ENCODE data around the gene EFNB2.

DNA sequence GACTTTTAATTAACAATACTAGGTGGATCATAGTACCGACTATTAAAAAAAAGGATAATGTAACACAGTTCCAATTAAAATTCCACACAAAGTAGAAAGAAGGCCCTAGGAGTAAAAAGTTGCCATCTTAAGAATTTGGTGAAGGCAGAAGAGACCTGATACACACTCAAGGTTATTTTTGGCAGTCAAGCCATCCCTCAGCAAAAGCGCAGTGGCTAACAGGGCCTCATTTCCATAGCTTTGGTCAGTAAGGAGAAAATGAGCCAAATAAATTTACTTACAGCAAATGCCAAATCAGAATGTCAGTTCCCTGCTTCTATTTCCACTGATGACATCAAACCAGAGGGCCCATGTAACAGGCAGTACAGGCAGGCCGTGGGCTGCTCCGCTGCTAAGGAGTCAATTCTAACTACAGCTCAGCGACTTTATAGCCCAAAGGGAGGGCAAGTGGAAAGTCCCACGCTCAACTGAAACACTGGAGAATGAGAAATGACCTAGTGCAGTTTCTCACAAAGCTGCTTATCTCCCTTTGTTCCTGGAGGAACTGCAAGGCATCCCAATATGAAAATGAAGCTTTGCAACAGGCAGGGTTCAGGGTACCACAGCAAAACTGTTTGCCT is 26.2 kb upstream of the EFNB2 start:
- no peak for TF ChIP-seq POLR2A (IDR thresholded peaks at IDR 0.05)
- TF ChIP-seq, protein P1, sequence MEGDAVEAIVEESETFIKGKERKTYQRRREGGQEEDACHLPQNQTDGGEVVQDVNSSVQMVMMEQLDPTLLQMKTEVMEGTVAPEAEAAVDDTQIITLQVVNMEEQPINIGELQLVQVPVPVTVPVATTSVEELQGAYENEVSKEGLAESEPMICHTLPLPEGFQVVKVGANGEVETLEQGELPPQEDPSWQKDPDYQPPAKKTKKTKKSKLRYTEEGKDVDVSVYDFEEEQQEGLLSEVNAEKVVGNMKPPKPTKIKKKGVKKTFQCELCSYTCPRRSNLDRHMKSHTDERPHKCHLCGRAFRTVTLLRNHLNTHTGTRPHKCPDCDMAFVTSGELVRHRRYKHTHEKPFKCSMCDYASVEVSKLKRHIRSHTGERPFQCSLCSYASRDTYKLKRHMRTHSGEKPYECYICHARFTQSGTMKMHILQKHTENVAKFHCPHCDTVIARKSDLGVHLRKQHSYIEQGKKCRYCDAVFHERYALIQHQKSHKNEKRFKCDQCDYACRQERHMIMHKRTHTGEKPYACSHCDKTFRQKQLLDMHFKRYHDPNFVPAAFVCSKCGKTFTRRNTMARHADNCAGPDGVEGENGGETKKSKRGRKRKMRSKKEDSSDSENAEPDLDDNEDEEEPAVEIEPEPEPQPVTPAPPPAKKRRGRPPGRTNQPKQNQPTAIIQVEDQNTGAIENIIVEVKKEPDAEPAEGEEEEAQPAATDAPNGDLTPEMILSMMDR (IDR thresholded peaks at IDR 0.05) = no peak
- no peak for TF ChIP-seq EP300 (IDR thresholded peaks at IDR 0.05)

Data from ovary (tissue), 3 donors.